MM.1S (cell line): Measurements from ENCODE around the gene DNAJC18.

Experiments
- DNase-seq: peaks from one replicate; pipeline ENCODE4 v3.0.0-alpha.2; 2015
- H2AFZ ChIP-seq: fragments of 300-600 bp; sonication (generic); 2 replicates; pipeline ENCODE4 v1.6.0; 2016; ENCODE audit warnings: antibody characterized with exemption, low read length
- H3F3A ChIP-seq: fragments of 300-600 bp; sonication (generic); 2 replicates; pipeline ENCODE4 v1.6.1; 2016; ENCODE audit warnings: mild to moderate bottlenecking, antibody characterized with exemption, low read length, moderate library complexity, mixed read lengths; ENCODE audit not compliant: insufficient read depth
- H3K27ac ChIP-seq: fragments of 300-600 bp; sonication (generic); 2 replicates; pipeline ENCODE4 v1.5.1; 2016; ENCODE audit warnings: mild to moderate bottlenecking, low read length
- H3K27me3 ChIP-seq: fragments of 300-600 bp; sonication (generic); replicated peaks from 2 replicates; pipeline ENCODE4 v1.6.0; 2016; ENCODE audit warnings: low read length; ENCODE audit not compliant: insufficient read depth
- H3K36me3 ChIP-seq: fragments of 300-600 bp; sonication (generic); replicated peaks from 2 replicates; pipeline ENCODE4 v1.6.1; 2016; ENCODE audit warnings: mild to moderate bottlenecking, low read length, mixed read lengths; ENCODE audit not compliant: insufficient read depth
- H3K4me1 ChIP-seq: fragments of 300-600 bp; sonication (generic); 2 replicates; pipeline ENCODE4 v1.6.1; 2016; ENCODE audit warnings: low read length, mixed read lengths
- H3K4me2 ChIP-seq: fragments of 300-600 bp; sonication (generic); 2 replicates; pipeline ENCODE4 v1.6.0; 2016; ENCODE audit warnings: low read depth, low read length
- H3K4me3 ChIP-seq: fragments of 300-600 bp; sonication (generic); 2 replicates; pipeline ENCODE4 v1.5.1; 2016; ENCODE audit warnings: low read length, mixed read lengths
- H3K79me2 ChIP-seq: fragments of 300-600 bp; sonication (generic); 2 replicates; pipeline ENCODE4 v1.6.1; 2016; ENCODE audit warnings: mixed run types, low read length, mixed read lengths
- H3K9ac ChIP-seq: fragments of 300-600 bp; sonication (generic); 2 replicates; pipeline ENCODE4 v1.6.1; 2016; ENCODE audit warnings: low read length, mixed read lengths
- H3K9me2 ChIP-seq: fragments of 300-600 bp; sonication (generic); replicated peaks from 2 replicates; pipeline ENCODE4 v1.6.1; 2016; ENCODE audit warnings: mild to moderate bottlenecking, low read length, mixed read lengths; ENCODE audit not compliant: insufficient read depth
- H3K9me3 ChIP-seq: fragments of 300-600 bp; sonication (generic); replicated peaks from 2 replicates; pipeline ENCODE4 v1.6.1; 2016; ENCODE audit warnings: mild to moderate bottlenecking, low read length, mixed read lengths; ENCODE audit not compliant: insufficient read depth
- H4K20me1 ChIP-seq: fragments of 300-600 bp; sonication (generic); 2 replicates; pipeline ENCODE4 v1.6.1; 2016; ENCODE audit warnings: mild to moderate bottlenecking, low read length, moderate library complexity, mixed read lengths; ENCODE audit not compliant: insufficient read depth
- EZH2 ChIP-seq: fragments of 300-600 bp; sonication (generic); optimal IDR thresholded peaks from 2 replicates; pipeline ENCODE3; 2017; ENCODE audit warnings: low read depth, mild to moderate bottlenecking, antibody characterized with exemption, low read length, mixed read lengths
- EZH2phosphoT487 ChIP-seq: fragments of 300-600 bp; sonication (generic); IDR thresholded peaks from 2 replicates; pipeline ENCODE4 v1.6.1; 2018; ENCODE audit warnings: antibody characterized with exemption, low read length
- TF ChIP-seq, protein P1 (sequence below): fragments of 300-600 bp; sonication (generic); IDR thresholded peaks from 2 replicates; pipeline ENCODE4 v1.5.1; 2016; ENCODE audit warnings: antibody characterized with exemption, low read length, mixed read lengths

DNAJC18 gene

DNA sequence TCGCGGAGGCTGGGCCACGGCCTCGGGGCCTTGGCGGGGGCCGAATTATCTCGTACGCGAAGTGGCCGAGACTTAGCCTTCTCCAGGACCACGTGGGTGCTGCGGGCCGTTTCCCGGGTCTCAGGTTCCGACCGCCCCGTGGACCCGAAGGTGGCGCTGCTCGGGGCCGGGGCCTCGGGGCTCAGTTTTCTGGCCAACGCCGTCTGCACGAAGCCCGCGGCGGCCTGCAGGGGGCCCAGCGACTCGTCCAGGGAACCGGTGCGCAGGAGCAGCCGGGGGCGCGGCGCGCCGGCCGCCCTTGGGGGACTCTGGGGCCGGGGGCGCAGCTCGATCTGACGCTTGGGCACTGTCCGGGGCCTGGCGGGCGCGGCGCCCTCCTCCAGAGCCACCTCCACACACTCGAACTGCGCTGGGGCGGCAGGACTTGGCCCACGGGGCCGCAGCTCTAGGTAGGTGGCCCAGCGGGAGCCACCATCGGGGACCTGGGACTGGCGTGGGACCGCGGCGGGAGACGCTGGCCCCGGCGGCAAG lies 45.1 kb downstream of the DNAJC18 start:
- Histone ChIP-seq H3K36me3 (no peaks in the 10 kb centered on the region), H3K27me3 (no peaks in the 10 kb centered on the region), H3K9me3 (no peaks in the 10 kb centered on the region), H3K9ac (peak overlapping the region; percentile 96), H3K9me2 (no peaks in the 10 kb centered on the region), H3F3A (peaks cover 36% of the 10 kb centered on the region), H3K4me1 (peaks cover 19% of the 10 kb centered on the region), H3K79me2 (peaks cover 61% of the 10 kb centered on the region), H2AFZ (peak overlapping the region; percentile 60), H3K4me3 (peak overlapping the region; percentile 74), H4K20me1 (no peaks in the 10 kb centered on the region), H3K4me2 (peak overlapping the region; percentile 98), H3K27ac (peak overlapping the region; percentile 98; the same call in 1 of the 2 replicates)
- peak; percentile 82 for DNase-seq
- TF ChIP-seq EZH2phosphoT487, result no peak
- TF ChIP-seq, protein P1, sequence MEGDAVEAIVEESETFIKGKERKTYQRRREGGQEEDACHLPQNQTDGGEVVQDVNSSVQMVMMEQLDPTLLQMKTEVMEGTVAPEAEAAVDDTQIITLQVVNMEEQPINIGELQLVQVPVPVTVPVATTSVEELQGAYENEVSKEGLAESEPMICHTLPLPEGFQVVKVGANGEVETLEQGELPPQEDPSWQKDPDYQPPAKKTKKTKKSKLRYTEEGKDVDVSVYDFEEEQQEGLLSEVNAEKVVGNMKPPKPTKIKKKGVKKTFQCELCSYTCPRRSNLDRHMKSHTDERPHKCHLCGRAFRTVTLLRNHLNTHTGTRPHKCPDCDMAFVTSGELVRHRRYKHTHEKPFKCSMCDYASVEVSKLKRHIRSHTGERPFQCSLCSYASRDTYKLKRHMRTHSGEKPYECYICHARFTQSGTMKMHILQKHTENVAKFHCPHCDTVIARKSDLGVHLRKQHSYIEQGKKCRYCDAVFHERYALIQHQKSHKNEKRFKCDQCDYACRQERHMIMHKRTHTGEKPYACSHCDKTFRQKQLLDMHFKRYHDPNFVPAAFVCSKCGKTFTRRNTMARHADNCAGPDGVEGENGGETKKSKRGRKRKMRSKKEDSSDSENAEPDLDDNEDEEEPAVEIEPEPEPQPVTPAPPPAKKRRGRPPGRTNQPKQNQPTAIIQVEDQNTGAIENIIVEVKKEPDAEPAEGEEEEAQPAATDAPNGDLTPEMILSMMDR, result peak; percentile 81

DNA sequence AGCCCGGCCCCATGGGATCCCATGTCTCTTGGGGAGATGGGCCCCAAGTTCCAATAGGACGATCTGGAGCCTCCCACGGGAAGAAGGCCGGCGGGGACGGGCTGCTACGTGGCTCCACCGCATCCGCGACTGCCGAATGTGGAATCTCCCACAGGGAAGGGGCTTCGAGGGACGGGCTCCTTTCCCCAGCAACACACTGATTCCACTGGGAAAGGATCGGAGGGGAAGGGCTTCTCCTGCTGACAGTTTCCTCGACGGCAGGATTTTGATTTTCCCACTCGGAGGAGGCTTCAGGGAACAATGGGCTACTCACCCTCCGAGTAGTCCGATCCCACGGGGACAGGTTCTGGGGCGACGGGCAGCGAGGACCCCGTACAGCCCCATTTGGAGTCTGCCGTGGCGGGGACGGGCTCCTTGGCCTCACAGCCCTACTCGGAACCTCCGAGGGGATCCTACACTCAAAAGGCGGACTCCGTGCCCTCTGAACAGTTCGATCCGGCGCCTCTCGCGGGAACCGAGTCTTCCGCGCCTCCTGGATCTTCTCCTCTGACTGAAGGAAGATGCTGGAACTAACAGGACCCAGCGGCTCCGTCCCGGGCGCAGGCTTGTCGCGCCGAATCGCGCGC lies 45.7 kb downstream of the DNAJC18 start:
- DNase-seq, result no peak
- peak overlapping the region; percentile 98 for H3K27ac ChIP-seq
- peak overlapping the region; percentile 60 for H2AFZ ChIP-seq
- peak overlapping the region; percentile 96 for H3K9ac ChIP-seq
- no peaks in the 10 kb centered on the region for H4K20me1 ChIP-seq
- H3K27me3 ChIP-seq, result no peaks in the 10 kb centered on the region
- H3K79me2 ChIP-seq, result peaks cover 67% of the 10 kb centered on the region
- H3F3A ChIP-seq, result peaks cover 42% of the 10 kb centered on the region
- peak overlapping the region; percentile 74 for H3K4me3 ChIP-seq
- H3K36me3 ChIP-seq, result no peaks in the 10 kb centered on the region
- peak overlapping the region; percentile 98 for H3K4me2 ChIP-seq
- H3K4me1 ChIP-seq, result peaks cover 19% of the 10 kb centered on the region
- no peaks in the 10 kb centered on the region for H3K9me3 ChIP-seq
- TF ChIP-seq EZH2phosphoT487 (no peak), EZH2 (no peak)
- TF ChIP-seq, protein P1, result no peak
- no peaks in the 10 kb centered on the region for H3K9me2 ChIP-seq

DNA sequence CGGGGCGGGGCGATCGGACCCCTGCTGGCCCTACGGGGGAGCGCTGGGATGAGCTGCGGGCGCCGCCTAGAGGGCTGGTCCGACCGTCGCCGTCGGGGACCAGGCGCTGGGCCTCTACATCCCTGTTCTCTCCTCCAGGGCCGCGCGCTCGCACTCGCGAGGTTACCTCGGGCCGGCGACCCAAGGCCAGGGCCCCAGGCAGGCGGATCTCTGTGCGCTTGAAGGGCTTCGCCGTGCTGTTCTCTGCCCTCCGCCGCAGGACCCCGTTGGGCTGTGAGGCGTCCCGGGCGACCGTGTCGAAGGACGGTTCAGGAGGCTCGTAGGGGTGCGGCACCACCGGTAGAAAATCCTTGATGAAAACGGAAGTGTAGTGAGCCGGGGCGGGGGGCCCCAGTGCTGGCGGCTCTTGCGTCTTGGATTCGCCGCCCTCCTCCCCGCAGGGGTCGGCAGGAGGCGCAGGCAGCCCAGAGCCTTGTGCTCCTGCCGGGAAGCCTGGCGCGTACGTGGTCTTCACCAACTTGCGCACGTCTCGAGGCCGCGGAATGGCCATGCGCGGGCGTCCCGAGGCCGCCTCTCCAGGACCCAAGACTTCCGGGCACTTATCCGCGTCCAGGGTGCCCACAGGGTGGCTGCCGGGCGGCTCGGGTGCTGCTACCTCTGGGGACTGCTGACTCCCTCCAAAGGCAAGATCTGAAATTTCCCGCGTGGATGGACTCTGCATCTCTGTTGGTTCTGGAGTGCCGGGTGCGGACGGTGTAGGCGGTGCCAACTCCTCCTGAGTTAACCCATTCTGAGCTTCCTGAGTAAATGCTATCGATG lies 46.4 kb downstream of the DNAJC18 start:
- Histone ChIP-seq H3K36me3 (no peaks in the 10 kb centered on the region), H3K27me3 (no peaks in the 10 kb centered on the region), H3F3A (peaks cover 49% of the 10 kb centered on the region), H3K79me2 (peaks cover 74% of the 10 kb centered on the region), H3K9me2 (no peaks in the 10 kb centered on the region), H3K4me1 (peaks cover 20% of the 10 kb centered on the region), H3K4me3 (peak overlapping the region; percentile 74), H3K4me2 (peak overlapping the region; percentile 98), H3K27ac (peak overlapping the region; percentile 98), H3K9me3 (no peaks in the 10 kb centered on the region), H4K20me1 (no peaks in the 10 kb centered on the region), H2AFZ (peak overlapping the region; percentile 60), H3K9ac (peak overlapping the region; percentile 96)
- no peak for TF ChIP-seq EZH2
- TF ChIP-seq, protein P1, result peak; percentile 86
- DNase-seq, result peak; percentile 86
